LNCAP (cell line): Measurements from ENCODE around the gene BAZ2B.

ENCODE experiments used
- TF ChIP-seq, protein P1 (sequence below): fragments of 450-650 bp; IDR thresholded peaks from 2 replicates; pipeline ENCODE4 v1.5.1; 2017; ENCODE audit warnings: mild to moderate bottlenecking

The BAZ2B gene

GRCh38 chr2:159399716-159400415 is 216.5 kb downstream of the BAZ2B start:
- TF ChIP-seq, protein P1, sequence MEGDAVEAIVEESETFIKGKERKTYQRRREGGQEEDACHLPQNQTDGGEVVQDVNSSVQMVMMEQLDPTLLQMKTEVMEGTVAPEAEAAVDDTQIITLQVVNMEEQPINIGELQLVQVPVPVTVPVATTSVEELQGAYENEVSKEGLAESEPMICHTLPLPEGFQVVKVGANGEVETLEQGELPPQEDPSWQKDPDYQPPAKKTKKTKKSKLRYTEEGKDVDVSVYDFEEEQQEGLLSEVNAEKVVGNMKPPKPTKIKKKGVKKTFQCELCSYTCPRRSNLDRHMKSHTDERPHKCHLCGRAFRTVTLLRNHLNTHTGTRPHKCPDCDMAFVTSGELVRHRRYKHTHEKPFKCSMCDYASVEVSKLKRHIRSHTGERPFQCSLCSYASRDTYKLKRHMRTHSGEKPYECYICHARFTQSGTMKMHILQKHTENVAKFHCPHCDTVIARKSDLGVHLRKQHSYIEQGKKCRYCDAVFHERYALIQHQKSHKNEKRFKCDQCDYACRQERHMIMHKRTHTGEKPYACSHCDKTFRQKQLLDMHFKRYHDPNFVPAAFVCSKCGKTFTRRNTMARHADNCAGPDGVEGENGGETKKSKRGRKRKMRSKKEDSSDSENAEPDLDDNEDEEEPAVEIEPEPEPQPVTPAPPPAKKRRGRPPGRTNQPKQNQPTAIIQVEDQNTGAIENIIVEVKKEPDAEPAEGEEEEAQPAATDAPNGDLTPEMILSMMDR, result no peak

- TF ChIP-seq, protein P1, result no peak
Measured at GRCh38 chr2:159396799-159397198, 219.5 kb downstream of the BAZ2B start.

- TF ChIP-seq, protein P1, result no peak
Measured at GRCh38 chr2:159382447-159383028, 233.8 kb downstream of the BAZ2B start.

- TF ChIP-seq, protein P1, result no peak
Measured at GRCh38 chr2:159381574-159381973, 234.8 kb downstream of the BAZ2B start.

GRCh38 chr2:159380685-159381239 is 235.6 kb downstream of the BAZ2B start:
- TF ChIP-seq, protein P1, result no peak

DNA sequence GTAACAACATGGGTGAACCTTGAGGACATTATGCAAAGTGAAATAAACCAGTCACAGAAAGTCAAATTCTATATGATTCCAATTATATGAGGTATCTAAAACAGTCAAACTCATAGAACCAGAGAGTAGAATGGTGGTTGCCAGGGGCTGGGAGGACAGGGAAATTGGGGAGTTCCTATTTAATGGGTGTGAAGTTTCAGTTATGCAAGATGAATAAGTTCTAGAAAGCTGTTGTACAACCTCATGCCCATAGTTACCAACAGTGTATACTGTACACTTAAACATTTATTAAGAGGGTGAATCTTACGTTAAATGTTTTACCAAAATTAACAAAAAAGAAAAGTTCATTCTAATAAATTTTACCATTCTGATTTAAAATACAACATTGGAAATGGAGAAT is 237.2 kb downstream of the BAZ2B start:
- TF ChIP-seq, protein P1, result no peak

GRCh38 chr2:159375241-159375640 is 241.1 kb downstream of the BAZ2B start:
- TF ChIP-seq, protein P1, result no peak
